ENCODE data around the gene GAS7.

- no peak for TF ChIP-seq CTCF (conservative IDR thresholded peaks at IDR 0.05 in 1 of 2, IDR thresholded peaks at IDR 0.05 in 1 of 2; ENCODE audit: extremely low read depth in 1 of 2, insufficient read depth in 1 of 2, low read depth in 1 of 2, low read length in 2 of 2)
- TF ChIP-seq EZH2 (IDR thresholded peaks at IDR 0.05; ENCODE audit: borderline replicate concordance, low read length), result no peak
These were observed 207.1 kb downstream of the GAS7 start for GRCh38 chr17:9991351-9991750.
